ACHN (cell line): Measurements from ENCODE around the gene RAB31.
A peak's percentile ranks its signal among the peaks of the same experiment; 100 is the strongest.

Source experiments
- DNase-seq: peaks from one replicate; pipeline ENCODE4 v3.0.0-alpha.2; 2015
- in situ Hi-C: cut with HindIII; loops from 2 replicates; pipeline ENCODE4 v1.10.0; 2017; ENCODE audit warnings: low sequenced_read_pairs, low pct_ligation_motif_present, low pct_unique_long_range_greater_than_20kb

Gene RAB31

DNA sequence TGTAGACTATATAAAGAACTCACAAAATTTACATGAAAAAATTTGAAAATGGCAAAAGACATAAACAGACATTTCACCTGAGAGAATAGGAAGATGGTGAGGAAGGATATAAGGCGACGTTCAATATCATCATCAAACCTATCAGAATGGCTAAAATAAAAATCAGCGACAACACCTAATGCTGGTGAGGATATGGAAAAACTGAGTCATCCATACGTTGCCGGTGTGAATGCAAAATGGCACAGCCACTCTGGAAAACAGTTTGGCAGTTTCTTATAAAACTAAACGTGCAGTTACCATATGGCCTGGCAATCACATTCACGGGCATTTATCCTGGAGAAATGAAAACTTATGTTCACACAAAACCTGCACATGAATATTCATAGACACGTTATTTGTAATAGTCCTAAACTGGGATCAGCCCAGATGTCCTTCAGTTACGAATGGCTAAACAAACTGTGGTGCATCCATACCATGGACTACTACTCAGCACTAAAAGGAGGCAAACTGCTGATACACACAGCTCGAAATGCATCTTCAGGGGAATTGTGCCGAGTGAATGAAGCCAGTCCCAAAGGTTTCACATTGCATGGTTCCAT is 114.6 kb downstream of the RAB31 start:
- no peak for DNase-seq

DNA sequence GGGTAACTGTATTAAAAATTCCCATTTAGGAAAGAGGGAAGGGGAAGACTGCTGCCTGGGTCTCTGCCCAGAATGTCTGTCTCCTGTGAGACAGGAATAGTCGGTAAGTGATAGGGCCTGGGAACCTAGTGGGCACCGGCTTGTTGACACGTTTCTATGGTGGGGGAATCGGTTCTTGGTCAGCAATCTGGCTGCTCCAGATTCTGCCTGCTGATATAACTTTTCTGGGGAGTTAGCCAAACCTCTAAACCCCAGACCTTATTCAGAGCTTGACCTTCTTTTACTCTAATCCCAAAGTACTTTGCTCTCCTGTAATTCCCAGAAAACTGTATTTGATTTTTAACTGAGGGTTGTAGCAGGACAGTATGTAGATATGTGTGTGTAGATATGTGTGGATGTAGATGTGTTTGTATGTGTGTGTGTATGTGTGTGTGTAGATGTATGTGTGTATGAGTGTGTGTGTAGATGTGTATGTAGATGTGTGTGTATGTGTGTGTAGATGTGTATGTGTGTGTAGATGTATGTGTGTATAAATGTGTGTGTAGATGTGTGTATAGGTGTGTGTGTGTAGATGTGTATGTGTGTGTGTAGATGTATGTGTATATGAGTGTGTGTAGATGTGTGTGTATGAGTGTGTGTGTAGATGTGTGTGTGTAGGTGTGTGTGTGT is 115.8 kb downstream of the RAB31 start:
- in situ Hi-C loops, result no loop called here
- no peak for DNase-seq

More for the DNA sequence above, 114.6 kb downstream of the RAB31 start:
- in situ Hi-C loops, result no loop called here

DNA sequence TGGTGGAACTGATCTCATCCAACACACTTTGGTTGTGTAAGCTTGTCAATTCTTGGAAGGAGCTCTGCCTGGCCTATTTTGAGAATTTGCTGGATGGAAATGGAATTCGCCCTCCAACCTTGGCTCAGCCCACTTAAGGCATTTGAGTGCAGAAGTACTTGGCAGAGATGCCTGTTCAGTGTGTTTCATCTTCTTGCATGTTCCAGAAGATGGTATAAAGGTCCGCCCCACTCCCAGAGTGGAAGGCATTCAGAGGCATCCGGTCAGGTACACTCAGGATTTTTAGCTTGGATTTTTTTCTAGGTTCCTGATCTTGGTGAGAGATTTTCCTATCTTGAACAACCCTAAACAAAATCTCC is 116.4 kb downstream of the RAB31 start:
- DNase-seq, result peak; percentile 39
- in situ Hi-C loops, result no loop called here

DNA sequence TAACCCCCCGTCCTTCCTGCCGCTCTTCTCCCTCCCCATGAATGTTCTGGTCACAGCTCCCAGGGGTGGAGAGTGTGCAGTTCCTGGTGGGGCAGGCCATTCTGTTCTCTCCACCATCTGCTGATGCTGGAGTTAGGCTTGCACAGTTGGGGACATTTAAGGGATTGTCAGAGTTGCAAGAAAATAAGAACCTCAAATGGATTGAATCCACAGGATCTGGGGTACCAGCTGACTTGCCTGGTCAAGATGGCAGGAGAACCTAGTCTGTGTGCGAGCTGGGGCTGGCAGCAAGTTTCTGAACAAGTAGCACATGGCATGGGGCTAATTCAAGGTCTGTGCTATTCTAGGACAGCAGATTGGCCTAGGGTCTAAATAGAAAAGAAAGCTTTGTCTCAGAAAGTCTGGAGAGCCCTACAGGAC is 116.9 kb downstream of the RAB31 start:
- in situ Hi-C loops, result no loop called here
- no peak for DNase-seq

DNA sequence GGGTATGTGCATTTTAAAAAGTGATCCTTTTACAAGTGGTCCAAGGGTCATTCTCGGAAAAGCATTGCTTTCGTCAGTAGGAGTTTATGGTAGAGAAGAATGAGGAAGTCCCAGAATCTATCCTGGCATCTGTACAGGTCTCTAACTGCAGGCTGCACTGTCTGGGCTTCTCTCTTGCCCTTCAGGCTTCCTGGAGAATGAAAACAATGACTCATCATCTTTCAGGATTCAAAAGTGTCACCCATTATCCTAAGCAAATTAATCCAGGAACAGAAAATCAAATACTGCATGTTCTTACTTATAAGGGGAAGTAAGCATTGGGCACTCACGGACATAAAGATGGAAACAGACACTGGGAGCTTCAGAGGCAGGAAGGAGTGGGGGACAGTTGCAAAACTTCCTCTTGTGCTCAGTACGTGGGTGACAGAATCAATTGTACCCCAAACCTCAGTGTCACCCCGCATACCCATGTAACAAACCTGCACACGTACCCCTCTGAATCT is 117.5 kb downstream of the RAB31 start:
- peak; percentile 79 for DNase-seq
- in situ Hi-C loops, result no loop called here

DNA sequence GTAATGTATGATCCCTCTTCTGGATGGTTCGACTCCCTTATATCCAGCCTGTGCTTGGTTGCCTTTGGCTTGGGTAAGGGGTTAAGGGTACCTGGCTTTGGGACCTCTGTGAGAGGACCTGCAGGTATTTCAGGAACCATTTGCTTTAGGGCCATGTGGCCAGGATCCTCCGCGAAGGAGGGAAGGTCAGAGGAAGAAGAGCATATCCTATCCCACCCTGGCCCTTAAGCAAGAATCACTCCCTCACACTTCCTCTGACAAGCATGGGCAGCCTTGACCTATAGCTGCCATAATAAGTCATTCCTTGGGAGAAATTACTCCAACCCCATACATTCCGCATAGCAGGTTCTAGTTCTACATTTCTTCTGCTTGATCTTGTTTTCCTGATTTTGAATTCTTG is 118.6 kb downstream of the RAB31 start:
- in situ Hi-C loops, result no loop called here
- DNase-seq, result no peak

DNA sequence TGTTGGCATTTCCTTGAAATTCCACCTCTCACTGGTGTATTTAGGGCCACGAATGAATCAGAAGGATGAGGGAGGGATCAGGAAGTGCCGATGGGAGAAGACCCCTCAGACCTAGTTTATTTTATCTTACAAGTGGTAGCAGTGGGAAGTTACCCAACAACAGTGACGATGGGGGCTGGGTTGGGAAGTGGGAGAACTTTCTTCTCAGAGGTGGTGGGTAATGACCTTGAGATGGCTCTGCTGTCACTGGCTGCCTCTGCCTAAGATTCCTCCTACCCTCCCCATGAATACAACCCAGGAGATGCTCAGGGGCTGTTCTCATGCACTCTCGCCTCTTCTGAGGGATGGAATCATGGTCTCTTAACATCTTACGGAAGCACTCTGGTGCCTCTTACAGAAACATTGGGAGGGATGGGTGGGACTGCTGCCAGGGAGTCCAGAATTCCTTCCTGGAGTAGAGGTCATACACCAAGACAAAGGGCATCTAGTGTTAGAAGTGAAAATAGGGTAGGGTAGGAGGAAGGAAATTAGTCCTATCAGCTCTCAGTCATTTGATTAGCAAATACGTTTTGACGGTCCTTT is 119.2 kb downstream of the RAB31 start:
- no peak for DNase-seq
- in situ Hi-C loops, result no loop called here

DNA sequence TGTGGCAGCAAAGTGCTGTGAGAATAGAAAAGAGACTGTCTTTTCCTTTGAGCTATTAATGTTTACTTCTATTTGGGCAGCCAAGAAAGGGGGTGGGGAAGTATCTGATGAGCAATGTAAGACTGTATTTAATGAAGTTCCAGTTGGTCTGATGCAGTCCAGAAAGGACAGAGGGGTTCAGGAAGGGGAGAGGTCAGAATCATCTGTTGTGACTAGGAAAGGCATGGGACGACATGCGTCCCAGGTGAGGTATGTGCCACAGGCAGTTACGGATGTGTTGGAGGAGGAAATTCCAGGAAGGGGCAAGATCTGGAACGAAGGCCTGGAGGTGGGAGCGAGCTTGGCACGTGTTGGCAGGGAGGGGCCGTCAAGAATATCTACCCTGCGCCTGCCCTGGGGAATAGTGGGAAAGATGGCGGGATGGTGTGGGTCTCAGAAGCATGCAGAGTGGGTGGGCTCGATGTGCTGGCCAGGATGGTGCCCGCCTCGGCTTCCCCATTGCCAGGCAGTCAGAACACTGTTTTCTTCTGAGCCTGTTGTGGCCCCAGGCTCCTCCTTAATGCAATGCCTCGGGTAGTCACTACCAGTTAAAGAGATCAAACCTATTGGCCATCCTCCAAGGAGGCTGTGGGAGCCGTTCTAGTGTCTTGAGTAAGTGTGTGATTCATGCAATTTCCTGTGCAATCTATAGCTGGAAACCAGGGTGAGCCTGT is 119.8 kb downstream of the RAB31 start:
- in situ Hi-C loops, result no loop called here
- peak; percentile 96 for DNase-seq

DNA sequence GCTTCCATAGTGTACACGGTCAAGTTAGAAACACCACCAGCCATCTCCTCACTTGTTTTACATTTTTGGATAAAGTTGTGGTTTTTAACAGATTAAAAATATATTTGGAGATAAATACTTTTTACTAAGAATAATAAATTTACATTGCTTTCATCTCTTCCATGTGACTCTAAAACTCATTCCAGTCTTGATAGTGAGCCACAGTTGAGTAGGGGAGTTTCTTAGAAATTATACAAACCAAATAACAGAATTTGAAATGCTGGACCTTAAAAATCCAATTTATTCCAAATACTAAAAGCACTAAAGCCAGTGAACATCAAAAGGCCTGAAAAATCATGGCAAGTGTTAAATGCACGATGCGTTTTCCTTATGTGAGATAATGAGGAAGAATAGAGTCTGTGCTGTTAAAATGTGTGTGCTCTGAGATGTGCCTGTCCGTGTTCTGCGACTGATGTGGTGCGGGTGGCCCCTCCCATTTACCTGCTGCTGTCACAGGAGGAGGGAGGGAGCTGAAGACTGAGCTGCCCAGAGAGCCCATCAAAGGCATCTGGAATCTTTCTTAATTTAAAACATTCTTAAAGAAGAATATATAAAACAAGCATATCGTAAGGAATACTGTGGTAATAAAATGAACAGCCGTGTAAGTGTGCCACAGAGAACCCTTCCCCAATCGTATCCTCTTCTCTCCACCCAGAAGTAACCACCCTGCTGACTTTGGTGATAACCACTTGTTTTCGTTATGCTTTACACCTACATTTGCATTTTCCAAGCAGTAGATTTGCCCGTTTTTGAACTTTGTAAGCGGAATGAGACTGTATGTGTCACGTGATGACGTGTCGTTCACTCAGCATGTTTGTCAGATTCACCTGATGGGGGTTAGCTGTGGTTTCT is 120.7 kb downstream of the RAB31 start:
- in situ Hi-C loops, result no loop called here

DNA sequence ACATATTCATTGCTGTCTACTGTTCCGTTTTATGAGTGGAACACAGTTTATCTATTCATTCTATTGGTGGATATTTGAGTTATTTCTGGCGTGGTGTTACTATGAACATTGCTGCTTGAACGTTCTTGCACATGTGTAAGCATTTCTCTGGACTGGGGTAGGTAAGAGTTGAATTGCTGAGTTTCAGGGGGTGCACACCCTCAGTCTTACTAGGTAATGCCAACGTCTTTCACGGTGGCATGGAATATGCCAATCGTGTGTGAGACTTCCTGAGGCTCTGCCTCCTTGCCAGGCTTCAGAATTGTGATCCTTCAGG is 121.3 kb downstream of the RAB31 start:
- in situ Hi-C loops, result no loop called here
- DNase-seq, result no peak

More for the DNA sequence above, 120.7 kb downstream of the RAB31 start:
- DNase-seq, result no peak

DNA sequence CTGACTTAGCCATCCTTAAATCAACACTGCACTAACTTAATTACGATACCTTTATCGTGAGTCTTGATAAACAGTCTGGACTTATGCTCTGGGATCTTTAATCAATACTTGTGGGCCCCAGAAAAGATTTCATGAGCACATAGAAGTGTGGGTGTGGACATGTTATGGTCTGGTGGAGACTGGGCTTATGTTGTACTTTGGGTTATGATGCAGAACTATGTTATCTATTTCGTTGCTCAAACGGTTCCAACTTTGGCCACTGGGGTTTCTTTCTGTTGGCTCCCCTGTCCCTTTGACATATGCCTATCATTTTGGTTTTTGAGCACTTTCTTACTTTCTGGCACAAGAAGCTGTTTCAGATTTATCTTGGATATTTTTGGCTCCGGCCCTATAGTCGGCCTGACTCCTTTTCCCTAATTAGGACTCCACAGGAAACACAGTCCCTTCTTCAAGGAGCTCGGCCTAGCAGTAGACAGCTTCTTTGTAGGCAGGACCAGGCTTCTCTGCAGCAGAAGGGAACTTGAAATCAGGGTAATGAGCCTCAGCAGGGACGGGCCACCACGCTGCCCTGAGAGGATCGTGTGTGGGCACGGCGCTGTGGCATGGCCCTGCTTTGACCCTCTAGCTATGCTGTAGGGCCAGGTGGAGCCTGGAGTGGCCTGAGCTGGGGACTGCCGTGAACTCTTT is 123.1 kb downstream of the RAB31 start:
- DNase-seq, result no peak
- in situ Hi-C loops, result no loop called here

DNA sequence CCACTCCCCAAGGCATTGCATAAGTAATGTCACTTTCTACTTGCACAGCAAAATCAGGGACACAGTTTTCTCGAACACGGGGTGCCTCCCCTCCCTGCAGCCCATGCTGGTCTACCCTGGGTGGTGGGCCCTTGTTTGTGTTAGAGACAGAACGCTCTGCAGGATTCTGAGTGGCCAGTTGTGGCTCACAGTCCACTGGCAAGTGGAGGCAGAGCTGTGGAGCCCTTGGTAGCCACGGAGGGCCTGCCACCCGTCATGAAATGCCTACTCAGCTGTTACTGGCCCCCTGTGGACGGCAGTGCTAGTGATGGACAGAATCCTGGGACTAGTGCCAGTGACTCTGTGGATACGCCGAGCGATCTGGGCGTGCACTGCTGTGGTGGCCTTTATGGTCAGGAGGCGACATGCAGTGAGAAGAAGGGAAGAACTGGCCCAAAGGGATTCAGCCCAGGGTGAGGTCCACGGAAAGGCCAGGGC is 123.7 kb downstream of the RAB31 start:
- no peak for DNase-seq
- in situ Hi-C loops, result no loop called here

DNA sequence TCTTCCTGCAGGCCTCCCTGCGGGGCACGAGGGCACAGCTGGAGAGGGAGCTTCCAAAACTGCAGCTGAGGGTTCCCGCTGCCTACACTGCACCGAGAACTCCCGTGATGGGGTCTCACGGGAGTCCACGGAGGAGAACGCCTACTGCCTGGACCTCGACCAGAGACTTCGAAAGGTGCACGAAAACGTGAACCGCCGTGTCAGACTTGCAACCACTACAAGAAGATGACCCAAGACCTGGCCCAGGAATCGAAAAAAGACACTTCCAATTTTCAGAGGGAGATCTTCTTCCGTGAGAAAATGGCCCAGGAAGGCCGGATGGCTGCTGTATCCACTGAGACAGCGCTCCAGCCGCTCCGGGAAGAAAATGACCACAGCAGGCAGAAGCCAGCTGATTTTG is 124.8 kb downstream of the RAB31 start:
- DNase-seq, result no peak
- in situ Hi-C loops, result no loop called here

DNA sequence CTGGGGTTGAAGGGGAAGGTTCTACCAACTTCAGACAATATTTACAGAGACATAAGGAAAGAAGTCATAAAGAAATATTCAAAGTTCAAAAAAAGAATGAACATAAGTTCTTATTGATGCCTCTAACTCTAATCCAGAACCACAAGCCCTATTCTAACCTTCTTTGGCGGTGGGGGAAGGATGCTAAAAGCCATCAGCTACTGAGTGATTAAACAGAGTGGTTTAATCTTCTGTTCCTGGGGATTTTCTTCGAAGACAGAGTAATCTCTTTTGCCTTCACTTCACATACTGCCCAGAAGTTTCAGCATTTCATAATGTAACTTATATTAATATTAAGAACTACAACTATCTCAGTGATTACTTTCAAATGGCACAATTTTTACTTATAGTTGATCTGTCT is 126.5 kb downstream of the RAB31 start:
- in situ Hi-C loops, result no loop called here
- no peak for DNase-seq

DNA sequence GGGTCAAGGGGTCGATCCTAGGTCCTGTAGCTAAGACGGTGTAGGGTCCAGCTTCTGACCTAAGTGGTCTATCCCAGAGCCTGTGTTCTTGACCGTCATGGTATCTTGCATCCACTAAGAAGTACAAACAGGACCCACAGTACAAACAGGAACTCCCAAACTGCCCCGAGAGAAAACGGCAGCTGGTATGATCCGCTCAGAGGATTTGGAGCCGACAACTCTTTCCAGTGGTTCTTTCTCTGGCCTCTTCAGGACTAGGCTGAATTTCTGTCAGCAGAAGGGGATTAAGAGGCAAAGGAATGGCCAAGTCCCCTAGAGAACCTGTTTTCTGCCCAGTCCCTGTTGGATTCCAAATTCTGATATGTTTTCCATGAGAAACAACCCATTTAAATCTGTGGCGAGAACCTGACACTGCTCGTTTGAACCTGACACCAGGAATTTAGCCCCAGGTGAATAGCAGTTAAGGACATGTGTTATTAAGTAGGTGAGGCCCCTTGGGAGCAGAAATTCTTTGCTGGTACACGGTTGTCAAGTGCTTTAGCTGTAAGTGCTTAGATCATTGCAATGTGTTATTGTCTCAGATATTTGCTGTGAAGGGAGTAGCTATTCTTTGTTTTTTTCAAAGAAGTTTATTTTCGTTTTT is 127.1 kb downstream of the RAB31 start:
- in situ Hi-C loops, result no loop called here
- no peak for DNase-seq

DNA sequence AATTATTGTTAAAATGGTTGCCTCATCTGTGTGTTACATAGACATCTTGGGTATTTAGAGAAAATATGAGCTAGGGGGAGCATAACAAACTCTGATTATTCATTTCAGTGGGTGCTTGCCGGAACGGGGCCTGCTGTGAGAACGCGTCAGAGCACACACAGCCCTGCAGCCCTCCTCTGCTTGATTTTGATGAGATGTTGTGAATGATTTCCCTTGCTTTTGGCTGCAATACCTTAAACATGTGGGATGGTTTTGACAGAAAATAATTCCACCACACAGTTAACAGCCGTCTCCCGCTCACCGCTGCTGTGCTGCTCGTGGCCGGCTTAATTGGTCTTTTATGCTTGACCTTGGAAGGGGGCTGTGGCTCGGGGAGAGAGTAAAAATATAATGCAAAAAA is 127.7 kb downstream of the RAB31 start:
- in situ Hi-C loops, result no loop called here
- DNase-seq, result no peak

DNA sequence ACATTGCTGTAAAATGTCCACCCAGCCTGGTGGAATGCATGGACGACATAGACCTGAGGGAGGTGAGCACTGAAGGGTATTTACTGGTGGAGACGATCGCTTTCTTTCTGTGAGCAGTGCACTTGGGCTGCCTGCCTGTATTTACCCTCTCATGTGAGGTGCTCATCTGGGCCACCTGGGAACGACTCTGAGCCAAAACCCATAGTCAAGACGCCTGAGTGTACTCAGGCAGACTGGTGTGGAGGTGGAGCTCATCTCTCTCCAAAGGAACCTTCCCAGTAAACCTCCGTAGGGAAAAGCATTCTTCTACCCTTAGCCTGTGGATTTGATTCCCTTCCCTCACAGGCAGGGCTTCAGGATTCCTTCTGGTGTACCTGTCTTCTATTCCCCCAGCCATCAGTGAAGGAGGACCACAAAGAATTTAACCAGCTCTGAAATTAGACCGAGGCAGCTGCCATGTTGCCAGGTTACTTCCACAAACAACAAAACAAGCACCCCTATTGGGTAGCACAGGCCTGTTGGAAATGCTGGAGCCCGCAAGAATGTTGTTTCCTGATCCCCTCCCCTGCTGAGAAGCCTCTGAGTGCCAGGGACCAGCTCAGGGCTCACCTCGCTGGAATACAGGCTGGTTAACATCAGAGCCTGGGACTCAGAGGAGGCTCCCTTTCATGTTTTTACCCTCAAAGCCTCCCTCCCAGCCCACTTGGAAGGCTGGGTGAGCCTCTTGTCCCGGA is 130.2 kb downstream of the RAB31 start:
- in situ Hi-C loops, result no loop called here
- DNase-seq, result no peak
